GM10266 (cell line): Measurements from ENCODE around the gene TMUB2.

Experiments
- DNase-seq: peaks from one replicate; pipeline ENCODE4 v3.0.0; 2012; ENCODE audit errors: extremely low spot score
- TF ChIP-seq, protein P1 (sequence below): IDR thresholded peaks from 2 replicates; pipeline ENCODE4 v1.5.1; 2012; ENCODE audit warnings: mild to moderate bottlenecking, low read depth; ENCODE audit not compliant: control insufficient read depth, insufficient read depth; ENCODE audit errors: missing control alignments

Gene TMUB2

DNA sequence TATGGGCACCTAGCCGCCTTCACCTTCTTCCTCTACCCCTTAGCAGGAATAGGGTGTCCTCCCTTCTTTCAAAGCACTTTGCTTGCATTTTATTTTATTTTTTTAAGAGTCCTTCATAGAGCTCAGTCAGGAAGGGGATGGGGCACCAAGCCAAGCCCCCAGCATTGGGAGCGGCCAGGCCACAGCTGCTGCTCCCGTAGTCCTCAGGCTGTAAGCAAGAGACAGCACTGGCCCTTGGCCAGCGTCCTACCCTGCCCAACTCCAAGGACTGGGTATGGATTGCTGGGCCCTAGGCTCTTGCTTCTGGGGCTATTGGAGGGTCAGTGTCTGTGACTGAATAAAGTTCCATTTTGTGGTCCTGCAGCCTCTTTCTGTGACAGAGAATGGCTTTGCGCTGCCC lies 4.6 kb downstream of the TMUB2 start:
- TF ChIP-seq, protein P1, sequence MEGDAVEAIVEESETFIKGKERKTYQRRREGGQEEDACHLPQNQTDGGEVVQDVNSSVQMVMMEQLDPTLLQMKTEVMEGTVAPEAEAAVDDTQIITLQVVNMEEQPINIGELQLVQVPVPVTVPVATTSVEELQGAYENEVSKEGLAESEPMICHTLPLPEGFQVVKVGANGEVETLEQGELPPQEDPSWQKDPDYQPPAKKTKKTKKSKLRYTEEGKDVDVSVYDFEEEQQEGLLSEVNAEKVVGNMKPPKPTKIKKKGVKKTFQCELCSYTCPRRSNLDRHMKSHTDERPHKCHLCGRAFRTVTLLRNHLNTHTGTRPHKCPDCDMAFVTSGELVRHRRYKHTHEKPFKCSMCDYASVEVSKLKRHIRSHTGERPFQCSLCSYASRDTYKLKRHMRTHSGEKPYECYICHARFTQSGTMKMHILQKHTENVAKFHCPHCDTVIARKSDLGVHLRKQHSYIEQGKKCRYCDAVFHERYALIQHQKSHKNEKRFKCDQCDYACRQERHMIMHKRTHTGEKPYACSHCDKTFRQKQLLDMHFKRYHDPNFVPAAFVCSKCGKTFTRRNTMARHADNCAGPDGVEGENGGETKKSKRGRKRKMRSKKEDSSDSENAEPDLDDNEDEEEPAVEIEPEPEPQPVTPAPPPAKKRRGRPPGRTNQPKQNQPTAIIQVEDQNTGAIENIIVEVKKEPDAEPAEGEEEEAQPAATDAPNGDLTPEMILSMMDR, result no peak
- DNase-seq, result no peak

DNA sequence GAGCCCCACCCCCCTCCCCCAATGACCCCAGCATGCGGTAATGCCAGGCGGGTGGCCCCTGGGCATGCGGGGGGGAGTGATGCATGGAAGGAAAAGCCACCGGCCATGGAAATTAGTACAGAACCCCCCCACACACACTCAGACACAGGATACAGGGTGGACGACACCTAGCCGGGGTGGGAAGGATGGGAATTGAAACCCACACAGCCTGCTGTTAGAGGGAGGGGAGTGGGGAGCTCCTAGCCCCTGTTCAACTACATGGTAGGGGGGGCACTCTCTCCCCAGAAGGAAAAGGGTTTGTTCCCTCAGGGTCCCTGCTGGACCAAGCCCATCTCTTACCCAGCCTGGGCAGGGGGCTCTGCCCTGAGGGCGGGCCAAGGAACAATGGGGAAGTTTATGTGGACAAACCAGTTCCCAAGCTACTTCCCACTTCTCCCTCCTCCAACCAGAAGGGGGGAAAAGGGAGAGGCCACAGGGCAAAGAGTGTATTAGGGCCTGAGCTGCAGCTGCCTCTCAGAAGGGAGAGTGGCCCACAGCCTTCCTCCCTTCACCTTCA lies 5.2 kb downstream of the TMUB2 start:
- no peak for DNase-seq

DNA sequence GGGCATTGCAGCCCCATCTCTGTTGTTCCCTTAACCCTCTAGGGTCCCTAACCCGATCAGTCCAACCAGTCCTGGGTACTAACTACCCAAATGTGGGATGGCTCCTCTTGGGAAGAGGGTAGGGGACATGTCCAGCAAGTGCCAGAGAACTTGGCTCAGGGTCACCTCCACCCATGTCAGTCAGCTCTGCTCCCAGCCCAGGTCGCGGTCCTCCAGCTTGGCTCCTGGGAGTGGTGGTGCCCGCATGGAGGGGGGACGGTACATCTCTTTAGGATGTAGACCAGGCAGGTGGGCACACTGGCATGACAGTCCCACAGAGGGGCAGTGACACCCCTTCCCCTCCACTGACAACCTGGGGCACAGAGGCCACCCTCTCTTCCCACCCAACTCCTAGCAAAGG lies 6.0 kb downstream of the TMUB2 start:
- TF ChIP-seq, protein P1, result no peak
- no peak for DNase-seq

More for the DNA sequence above, 5.2 kb downstream of the TMUB2 start:
- TF ChIP-seq, protein P1, result no peak

DNA sequence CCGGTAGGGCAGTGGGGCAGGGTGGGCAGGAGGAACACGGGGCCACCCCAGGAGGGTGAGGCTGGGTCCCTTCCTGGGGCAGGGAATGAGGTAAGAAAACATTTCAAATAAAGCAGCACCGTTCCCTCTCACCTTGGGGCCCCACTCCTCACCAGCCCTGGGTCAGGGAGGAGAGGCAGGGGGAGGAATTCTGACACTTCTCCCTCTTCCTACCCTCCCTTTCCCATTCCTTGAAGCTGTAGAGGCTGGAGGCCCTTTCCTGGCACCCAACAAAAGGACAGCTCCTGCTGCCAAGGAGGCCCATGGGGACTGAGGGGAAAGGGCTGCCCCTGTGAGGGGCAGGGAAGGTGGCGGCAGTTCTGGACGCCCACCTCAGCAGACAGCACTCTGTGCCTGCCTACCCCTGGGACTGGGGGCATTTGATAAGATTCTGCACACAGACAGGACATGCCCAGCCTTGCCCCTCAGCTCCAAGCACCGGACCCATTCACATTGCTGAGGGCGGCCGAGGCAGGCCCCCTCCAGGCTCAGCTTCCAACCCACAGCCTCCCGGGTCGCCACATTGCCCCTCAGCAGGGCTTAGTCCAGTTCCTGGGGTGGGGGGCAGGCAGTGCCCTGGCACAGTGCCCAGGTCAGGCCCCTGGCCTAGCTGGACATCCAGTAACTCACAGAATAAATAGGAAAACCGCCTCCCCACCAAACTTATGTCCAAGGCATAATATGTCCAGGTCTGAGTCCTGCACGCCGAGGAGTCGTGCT lies 6.7 kb downstream of the TMUB2 start:
- DNase-seq, result no peak
- TF ChIP-seq, protein P1, result no peak

DNA sequence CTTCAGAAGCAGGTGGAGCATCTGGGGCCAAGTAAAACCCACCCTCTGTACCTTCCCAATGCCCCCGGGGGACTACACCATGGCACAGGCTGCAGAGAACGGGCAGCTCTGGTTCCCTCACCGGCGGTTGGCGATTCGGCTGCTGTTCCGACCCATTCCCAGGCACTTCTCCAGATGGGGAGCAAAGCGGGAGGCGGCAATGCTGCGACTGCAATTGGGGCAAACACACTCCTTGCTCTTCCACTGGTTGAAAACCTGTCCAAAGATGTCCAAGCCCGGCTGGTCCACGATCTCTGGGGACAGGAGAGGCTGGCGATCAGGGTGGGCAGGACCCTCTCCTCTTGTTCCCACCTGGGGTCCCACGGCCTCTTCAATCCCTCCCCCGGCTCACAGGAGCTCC lies 10.3 kb downstream of the TMUB2 start:
- TF ChIP-seq, protein P1, result no peak
- no peak for DNase-seq

DNA sequence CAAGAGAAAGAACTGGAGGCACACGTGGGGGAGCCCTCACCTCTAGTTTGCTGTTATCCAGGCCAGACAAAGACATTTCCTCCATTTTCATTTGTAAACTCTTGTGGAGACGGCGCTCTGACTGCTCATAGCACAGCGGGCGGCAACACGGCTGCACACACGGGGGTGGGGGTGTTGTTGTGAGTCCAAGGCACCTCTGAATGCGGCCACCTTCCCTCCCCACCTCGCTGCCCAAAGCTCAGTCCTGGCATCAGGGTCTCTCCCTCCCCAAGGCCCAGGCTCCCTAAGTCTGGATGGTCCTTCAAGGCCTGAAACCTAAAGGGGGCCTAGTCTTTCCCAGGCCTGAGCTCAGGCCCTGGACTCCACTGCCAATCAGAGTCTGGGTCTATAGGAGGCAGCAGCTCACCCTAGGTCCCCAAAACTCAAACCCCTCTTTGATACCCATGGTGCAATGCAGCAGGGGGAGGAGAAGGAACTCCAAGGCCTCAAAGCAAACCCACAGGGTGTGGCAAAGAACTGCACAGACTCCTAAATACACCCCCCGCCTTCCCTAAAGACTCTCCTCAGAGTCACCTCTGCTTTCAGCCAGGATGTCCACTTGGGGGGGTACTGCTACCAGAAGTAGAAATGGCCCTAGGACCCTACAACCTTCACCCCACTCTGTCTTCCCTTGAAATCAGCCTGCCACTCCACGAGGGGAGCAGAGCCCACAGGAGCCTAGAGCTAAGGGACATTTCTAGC lies 11.4 kb downstream of the TMUB2 start:
- peak; percentile 68 for DNase-seq
- TF ChIP-seq, protein P1, result peak; percentile 12

DNA sequence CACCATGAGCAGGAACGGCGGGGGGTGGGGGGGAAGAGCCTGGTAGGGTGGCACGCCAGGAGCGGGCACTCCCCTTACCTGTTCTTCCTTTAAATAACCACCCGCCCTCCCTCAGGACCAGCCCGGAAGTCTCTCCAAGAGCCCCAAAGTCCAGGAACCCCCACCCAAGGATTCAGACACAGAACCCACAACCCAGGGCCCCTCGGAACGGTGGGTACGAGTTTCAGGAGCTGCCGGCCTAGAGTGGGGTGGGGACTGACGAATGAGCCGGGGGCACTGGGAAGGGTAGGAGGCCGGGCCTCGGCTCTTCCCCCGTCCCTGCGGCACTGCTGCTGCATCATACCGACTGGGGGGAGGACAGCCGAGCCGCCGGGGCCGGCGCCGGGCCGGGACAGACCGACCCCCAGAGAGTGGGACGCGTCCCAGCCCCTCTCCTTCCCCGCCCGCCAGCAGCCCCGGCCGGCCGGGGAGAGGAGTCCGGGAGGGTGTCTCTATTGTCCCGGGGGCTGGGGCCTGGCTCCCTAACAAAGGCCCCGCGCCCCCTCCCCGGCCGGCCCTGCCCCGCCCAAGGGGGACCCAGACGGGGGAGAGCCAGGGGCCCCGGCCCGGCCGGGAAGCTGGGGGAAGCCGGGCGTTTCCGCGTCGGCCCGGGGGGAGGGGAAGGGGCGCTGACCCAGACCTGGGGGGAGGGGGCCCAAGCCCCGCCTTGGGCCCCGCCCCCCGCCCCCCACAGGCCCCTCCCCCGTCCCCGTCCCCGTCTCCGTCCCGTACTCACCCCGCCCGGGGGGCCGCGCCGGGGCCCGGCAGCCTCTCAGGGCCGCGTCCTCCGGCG lies 12.2 kb downstream of the TMUB2 start:
- TF ChIP-seq, protein P1, result no peak
- DNase-seq, result peak; percentile 96
